Ishikawa (cell line): Measurements from ENCODE around the gene SLC6A20.
A peak's percentile ranks its signal among the peaks of the same experiment; 100 is the strongest.

Experiments
- CEBPB ChIP-seq: IDR thresholded peaks from 2 replicates; pipeline ENCODE4 v1.6.1; 2012
- CREB1 ChIP-seq: IDR thresholded peaks from 2 replicates; pipeline ENCODE4 v1.6.1; 2012; ENCODE audit warnings: low read depth
- EGR1 ChIP-seq: IDR thresholded peaks from 2 replicates; pipeline ENCODE4 v1.6.1; 2012
- EP300 ChIP-seq: IDR thresholded peaks from 2 replicates; pipeline ENCODE4 v1.6.1; 2012; ENCODE audit warnings: borderline replicate concordance
- FOXM1 ChIP-seq: IDR thresholded peaks from 2 replicates; pipeline ENCODE4 v1.6.1; 2012; ENCODE audit warnings: low read depth, borderline replicate concordance
- MAX ChIP-seq: IDR thresholded peaks from 2 replicates; pipeline ENCODE4 v1.6.1; 2012
- NFIC ChIP-seq: IDR thresholded peaks from 2 replicates; pipeline ENCODE4 v1.6.1; 2012
- RAD21 ChIP-seq: IDR thresholded peaks from 2 replicates; pipeline ENCODE4 v1.6.1; 2012; ENCODE audit warnings: low read depth
- REST ChIP-seq: IDR thresholded peaks from 2 replicates; pipeline ENCODE4 v1.6.1; 2012; ENCODE audit warnings: low read depth, mild to moderate bottlenecking
- TAF1 ChIP-seq: IDR thresholded peaks from 2 replicates; pipeline ENCODE4 v1.6.1; 2012; ENCODE audit warnings: low read depth, mild to moderate bottlenecking
- TCF12 ChIP-seq: IDR thresholded peaks from 2 replicates; pipeline ENCODE4 v1.6.1; 2012; ENCODE audit warnings: low read depth
- TEAD4 ChIP-seq: IDR thresholded peaks from 2 replicates; pipeline ENCODE4 v1.6.1; 2012
- USF1 ChIP-seq: IDR thresholded peaks from 2 replicates; pipeline ENCODE4 v1.6.1; 2012
- YY1 ChIP-seq: IDR thresholded peaks from 2 replicates; pipeline ENCODE4 v1.6.1; 2012; ENCODE audit warnings: low read depth
- ZBTB7A ChIP-seq: IDR thresholded peaks from 2 replicates; pipeline ENCODE4 v1.6.1; 2012; ENCODE audit warnings: low read depth

Gene SLC6A20

GRCh38 chr3:45773714-45774449 lies 22.5 kb downstream of the SLC6A20 start:
- TF ChIP-seq CEBPB (0 out of 2 replicates have a peak, but pooled peaks have one; percentile 9), REST (no peak), TCF12 (peak; percentile 74), RAD21 (no peak), NFIC (peak; percentile 32; the same call in 1 of the 2 replicates), MAX (peak; percentile 44; the same call in 1 of the 2 replicates), USF1 (peak; percentile 88), TEAD4 (peak; percentile 82), EP300 (peak; percentile 74; the same call in 1 of the 2 replicates), FOXM1 (peak; percentile 44; the same call in 1 of the 2 replicates)

- TF ChIP-seq YY1 (no peak), CREB1 (no peak), FOXM1 (peak; percentile 39; the same call in 1 of the 2 replicates), EGR1 (no peak), ZBTB7A (no peak), CEBPB (no peak), TEAD4 (no peak), USF1 (peak; percentile 57; the same call in 1 of the 2 replicates), EP300 (peak; percentile 26; the same call in 1 of the 2 replicates), NFIC (peak; percentile 67), TCF12 (peak; percentile 57; the same call in 1 of the 2 replicates), REST (no peak), MAX (peak; percentile 8), RAD21 (no peak), TAF1 (no peak)
Measured at GRCh38 chr3:45773072-45773471, 23.3 kb downstream of the SLC6A20 start.

- TF ChIP-seq YY1 (no peak), RAD21 (no peak), EP300 (no peak), FOXM1 (no peak), TAF1 (no peak), NFIC (no peak), CREB1 (no peak), ZBTB7A (no peak), TCF12 (no peak), MAX (no peak), CEBPB (no peak), REST (no peak), USF1 (no peak)
Measured at GRCh38 chr3:45772341-45773035, 23.8 kb downstream of the SLC6A20 start.
